Mesothelial cell of epicardium (in vitro differentiated cells): ENCODE measurements around the gene MAP3K1. TPM values are rescaled to one million over a fixed set of nuclear protein-coding genes. Genes with fewer than 3 reads are reported as not detected.

Experiments
- DNase-seq, 2 experiments: peaks; one replicate each; pipeline ENCODE4 v3.0.0; 2021; ENCODE audit warnings: low spot score in 2 of 2; ENCODE audit not compliant: unreplicated experiment in 2 of 2
- H3K27ac Mint-ChIP-seq: 2 replicates; pipeline ENCODE4 v1.8.0; 2021; ENCODE audit warnings: mixed read lengths
- H3K27me3 Mint-ChIP-seq: 2 replicates; pipeline ENCODE4 v1.8.0; 2021; ENCODE audit warnings: low read depth, mixed read lengths
- H3K36me3 Mint-ChIP-seq: 2 replicates; pipeline ENCODE4 v1.8.0; 2021; ENCODE audit warnings: mixed read lengths
- H3K4me1 Mint-ChIP-seq: 2 replicates; pipeline ENCODE4 v1.8.0; 2021; ENCODE audit warnings: mixed read lengths
- H3K4me3 Mint-ChIP-seq: 2 replicates; pipeline ENCODE4 v1.8.0; 2021; ENCODE audit warnings: mild to moderate bottlenecking, moderate library complexity, mixed read lengths
- H3K9me3 Mint-ChIP-seq: 2 replicates; pipeline ENCODE4 v1.8.0; 2021; ENCODE audit warnings: mixed read lengths
- CTCF ChIP-seq: fragments of 200-600 bp; sonication (generic); IDR thresholded peaks from one replicate; pipeline ENCODE4 v1.5.0; 2021; ENCODE audit warnings: antibody characterized with exemption; ENCODE audit not compliant: unreplicated experiment
- total RNA-seq: library from RNA; stranded (reverse); gene quantifications from 3 replicates; pipeline ENCODE4 v1.2.1, GENCODE V29; 2021

The MAP3K1 gene
- total RNA-seq, 1 donor from 2014 or later: 54.8 TPM

DNA sequence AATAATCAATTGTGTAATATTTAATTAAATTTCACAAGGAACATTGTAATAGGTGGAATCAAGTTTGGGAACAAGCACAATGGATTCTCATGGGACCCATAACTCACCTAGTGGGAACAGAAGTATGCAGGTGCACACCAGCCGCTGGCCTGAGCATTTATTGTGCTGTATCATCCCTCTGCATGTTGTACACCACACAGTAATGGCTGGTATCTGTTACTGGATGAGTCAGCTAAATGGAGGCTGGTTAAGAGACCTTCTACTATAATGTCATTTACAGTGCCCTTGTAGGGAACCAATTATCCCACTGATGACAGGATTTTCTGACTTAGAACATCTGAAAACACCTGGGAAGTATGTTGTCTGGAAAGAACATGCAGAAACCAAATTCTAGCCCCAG, 3.2 kb upstream of the MAP3K1 start:
- Mint-ChIP-seq H3K27me3 (no peaks in the 10 kb centered on the region), H3K36me3 (no peaks in the 10 kb centered on the region), H3K4me1 (peaks cover 17% of the 10 kb centered on the region), H3K27ac (no peak overlapping the region), H3K9me3 (no peaks in the 10 kb centered on the region), H3K4me3 (no peak overlapping the region)
- DNase-seq: no peak
- no peak for TF ChIP-seq CTCF

DNA sequence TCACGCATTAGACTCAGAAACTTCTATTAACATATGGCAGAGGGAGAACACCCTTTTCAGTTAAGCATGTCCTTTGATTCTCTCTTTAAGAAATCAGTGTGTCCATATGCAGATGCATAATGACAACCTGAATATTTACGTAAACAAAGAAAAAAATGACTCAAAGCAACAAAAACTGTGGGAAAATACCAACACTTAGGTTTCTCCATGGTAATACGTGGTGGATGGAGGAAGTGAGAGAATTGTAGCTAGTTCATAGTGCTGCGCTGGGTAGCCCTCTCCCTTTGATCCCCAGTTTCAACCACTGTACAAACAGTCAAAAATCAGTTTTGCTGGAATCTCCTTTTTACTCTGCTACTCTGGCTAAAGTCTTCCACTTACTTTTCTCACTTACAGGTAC, 2.0 kb upstream of the MAP3K1 start:
- Mint-ChIP-seq H3K36me3 (no peaks in the 10 kb centered on the region), H3K27me3 (no peaks in the 10 kb centered on the region), H3K27ac (peak overlapping the region; percentile 76), H3K9me3 (no peaks in the 10 kb centered on the region), H3K4me1 (peaks cover 25% of the 10 kb centered on the region), H3K4me3 (peak overlapping the region; percentile 28)
- DNase-seq: no peak
- no peak for TF ChIP-seq CTCF

DNA sequence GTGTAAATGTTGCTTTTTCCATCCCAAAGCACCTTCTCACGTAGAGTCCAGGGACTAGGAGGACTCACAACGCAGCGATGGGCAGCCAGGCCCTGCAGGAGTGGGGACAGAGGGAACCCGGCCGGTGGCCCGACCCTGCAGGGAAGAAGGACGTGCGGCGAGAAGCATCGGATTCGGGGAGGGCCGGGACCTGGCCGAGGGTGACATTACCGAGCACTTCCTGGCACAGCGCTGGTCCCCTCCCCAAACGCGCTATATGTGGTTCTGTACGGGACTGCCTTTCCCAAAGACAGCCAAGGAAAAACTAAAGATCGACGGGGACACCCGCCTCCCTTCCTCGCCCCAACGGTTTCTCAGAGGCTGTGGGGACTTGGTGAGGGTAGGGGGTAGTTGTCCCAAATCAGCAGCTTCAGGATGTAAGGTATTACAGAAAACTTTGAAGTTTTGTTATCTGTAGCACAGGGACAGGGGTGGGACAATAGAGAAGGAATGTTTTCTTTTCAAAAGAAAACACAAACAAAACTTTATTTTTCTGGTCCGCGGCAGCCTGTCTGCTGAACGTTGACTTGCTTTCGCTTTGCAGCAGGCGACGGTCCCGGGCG, 887 bp upstream of the MAP3K1 start:
- Mint-ChIP-seq H3K27me3 (no peaks in the 10 kb centered on the region), H3K4me3 (peak overlapping the region; percentile 84), H3K27ac (peak overlapping the region; percentile 91), H3K9me3 (no peaks in the 10 kb centered on the region), H3K36me3 (no peaks in the 10 kb centered on the region), H3K4me1 (peaks cover 35% of the 10 kb centered on the region)
- TF ChIP-seq CTCF: no peak
- DNase-seq: no peak

GRCh38 chr5:56815658-56816545, 553 bp downstream of the MAP3K1 start:
- peak; percentile 33 to 56 for DNase-seq
- Mint-ChIP-seq H3K27me3 (no peaks in the 10 kb centered on the region), H3K4me1 (peaks cover 46% of the 10 kb centered on the region), H3K4me3 (peak overlapping the region; percentile 84), H3K9me3 (no peaks in the 10 kb centered on the region), H3K36me3 (no peaks in the 10 kb centered on the region), H3K27ac (no peak overlapping the region)
- no peak for TF ChIP-seq CTCF

DNA sequence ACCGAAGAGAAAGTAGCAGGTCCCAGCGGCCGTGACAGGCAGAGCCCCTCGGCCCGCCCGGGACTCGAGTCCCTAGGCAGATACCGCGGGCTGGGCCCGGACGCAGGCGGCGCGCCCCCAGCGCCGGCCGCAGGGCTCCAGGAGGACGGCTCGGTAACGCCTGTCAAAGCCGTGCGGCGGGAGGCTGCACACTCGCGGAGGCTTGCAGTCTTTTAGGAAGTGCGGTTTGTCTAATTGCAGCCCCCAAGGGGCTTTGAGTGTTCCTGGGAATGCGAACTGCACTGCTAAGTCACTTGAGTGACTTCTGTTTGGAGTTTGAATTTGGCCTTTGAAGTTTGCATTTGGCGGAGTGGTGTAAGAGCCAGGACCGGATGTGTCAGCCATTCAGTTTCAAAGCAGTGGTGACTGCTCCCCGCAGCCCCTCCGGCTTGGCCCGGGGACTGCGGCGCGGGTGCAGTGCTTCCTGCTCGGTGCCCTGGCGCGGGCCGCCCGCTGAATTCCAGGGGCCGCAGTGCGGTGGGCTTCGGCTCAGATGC, 1.3 kb downstream of the MAP3K1 start:
- H3K9me3 Mint-ChIP-seq: no peaks in the 10 kb centered on the region
- TF ChIP-seq CTCF: no peak
- H3K4me1 Mint-ChIP-seq: peaks cover 50% of the 10 kb centered on the region
- H3K4me3 Mint-ChIP-seq: peak overlapping the region; percentile 76
- DNase-seq: peak in 1 of 2 experiments; percentile 57
- peaks cover 2% of the 10 kb centered on the region for H3K36me3 Mint-ChIP-seq
- H3K27me3 Mint-ChIP-seq: no peaks in the 10 kb centered on the region
- H3K27ac Mint-ChIP-seq: peak overlapping the region; percentile 77
